Osteocyte (in vitro differentiated cells): ENCODE data around the gene RHEX. TPM values are rescaled to one million over a fixed set of nuclear protein-coding genes. Genes with fewer than 3 reads are reported as not detected.
"Not testable (repeated sequence)": the region's sequence is repeated elsewhere in the genome, so short reads cannot be mapped to it uniquely, and the experiment has no call there.

ENCODE experiments used
- DNase-seq: peaks from one replicate; pipeline ENCODE4 v3.0.0; 2021; ENCODE audit warnings: mixed read lengths; ENCODE audit not compliant: unreplicated experiment; ENCODE audit errors: extremely low spot score
- H3K27ac Mint-ChIP-seq: one replicate; pipeline ENCODE4 v1.8.0; 2021; ENCODE audit warnings: mild to moderate bottlenecking, mixed read lengths; ENCODE audit not compliant: unreplicated experiment
- H3K27me3 Mint-ChIP-seq: one replicate; pipeline ENCODE4 v1.8.0; 2021; ENCODE audit warnings: mixed read lengths; ENCODE audit not compliant: unreplicated experiment
- H3K36me3 Mint-ChIP-seq: one replicate; pipeline ENCODE4 v1.8.0; 2021; ENCODE audit warnings: mixed read lengths; ENCODE audit not compliant: unreplicated experiment
- H3K4me1 Mint-ChIP-seq: one replicate; pipeline ENCODE4 v1.8.0; 2021; ENCODE audit warnings: mixed read lengths; ENCODE audit not compliant: unreplicated experiment
- H3K4me3 Mint-ChIP-seq: one replicate; pipeline ENCODE4 v1.8.0; 2021; ENCODE audit warnings: mild to moderate bottlenecking, moderate library complexity, mixed read lengths; ENCODE audit not compliant: unreplicated experiment
- H3K9me3 Mint-ChIP-seq: one replicate; pipeline ENCODE4 v1.8.0; 2021; ENCODE audit warnings: mixed read lengths; ENCODE audit not compliant: unreplicated experiment
- total RNA-seq: library from RNA; stranded (reverse); gene quantifications from 2 replicates; pipeline ENCODE4 v1.2.1, GENCODE V29; 2021
- TF ChIP-seq, protein P1 (sequence below): fragments of 200-600 bp; sonication (generic); IDR thresholded peaks from 2 replicates; pipeline ENCODE4 v1.5.0; 2021; ENCODE audit warnings: antibody characterized with exemption, mild to moderate bottlenecking, moderate library complexity

The RHEX gene
- total RNA-seq, 1 donor from 2014 or later = not detected

DNA sequence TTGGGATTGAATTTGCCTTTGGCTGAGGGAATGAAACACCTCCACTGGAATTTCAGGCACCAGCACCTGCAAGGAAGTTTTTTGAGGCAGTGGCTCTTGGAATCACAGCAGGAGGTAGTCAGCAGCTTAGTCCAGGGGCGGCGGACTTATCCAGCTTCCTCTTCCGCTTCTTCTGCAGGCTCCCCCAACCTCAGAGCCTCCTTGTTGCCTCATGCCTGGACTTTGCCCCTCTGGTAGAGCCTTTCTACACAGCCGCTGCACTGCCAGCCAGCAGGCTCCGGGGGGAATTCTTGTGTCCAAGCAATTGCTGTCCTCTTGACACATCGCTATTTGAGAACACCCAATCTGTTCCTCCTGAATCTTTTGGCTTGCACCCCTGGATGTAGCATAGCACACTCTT, 4.4 kb upstream of the RHEX start:
- Mint-ChIP-seq H3K27ac (no peak overlapping the region), H3K36me3 (no peaks in the 10 kb centered on the region), H3K9me3 (no peaks in the 10 kb centered on the region), H3K4me1 (no peaks in the 10 kb centered on the region), H3K4me3 (no peak overlapping the region), H3K27me3 (peaks cover 32% of the 10 kb centered on the region)
- TF ChIP-seq, protein P1, sequence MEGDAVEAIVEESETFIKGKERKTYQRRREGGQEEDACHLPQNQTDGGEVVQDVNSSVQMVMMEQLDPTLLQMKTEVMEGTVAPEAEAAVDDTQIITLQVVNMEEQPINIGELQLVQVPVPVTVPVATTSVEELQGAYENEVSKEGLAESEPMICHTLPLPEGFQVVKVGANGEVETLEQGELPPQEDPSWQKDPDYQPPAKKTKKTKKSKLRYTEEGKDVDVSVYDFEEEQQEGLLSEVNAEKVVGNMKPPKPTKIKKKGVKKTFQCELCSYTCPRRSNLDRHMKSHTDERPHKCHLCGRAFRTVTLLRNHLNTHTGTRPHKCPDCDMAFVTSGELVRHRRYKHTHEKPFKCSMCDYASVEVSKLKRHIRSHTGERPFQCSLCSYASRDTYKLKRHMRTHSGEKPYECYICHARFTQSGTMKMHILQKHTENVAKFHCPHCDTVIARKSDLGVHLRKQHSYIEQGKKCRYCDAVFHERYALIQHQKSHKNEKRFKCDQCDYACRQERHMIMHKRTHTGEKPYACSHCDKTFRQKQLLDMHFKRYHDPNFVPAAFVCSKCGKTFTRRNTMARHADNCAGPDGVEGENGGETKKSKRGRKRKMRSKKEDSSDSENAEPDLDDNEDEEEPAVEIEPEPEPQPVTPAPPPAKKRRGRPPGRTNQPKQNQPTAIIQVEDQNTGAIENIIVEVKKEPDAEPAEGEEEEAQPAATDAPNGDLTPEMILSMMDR = no peak
- DNase-seq = no peak

DNA sequence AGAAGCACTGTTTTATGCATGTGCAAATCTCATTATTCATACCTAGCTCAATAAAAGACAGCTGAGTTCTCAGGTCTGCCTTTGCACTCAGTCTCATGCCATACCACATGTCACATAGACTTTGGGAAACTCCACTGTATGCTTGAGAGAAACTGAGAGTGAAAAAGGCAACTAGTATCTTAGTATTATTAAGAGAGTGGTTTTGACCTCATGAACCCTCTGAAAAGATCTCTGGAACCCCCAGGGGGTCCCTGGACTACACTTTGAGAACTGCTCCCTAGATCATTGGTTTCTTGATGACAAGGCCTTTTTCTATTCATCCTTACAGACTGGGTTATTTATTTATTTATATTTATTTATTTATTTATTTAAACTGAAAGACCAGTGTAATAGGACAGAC, 3.7 kb upstream of the RHEX start:
- H3K27me3 Mint-ChIP-seq = peaks cover 32% of the 10 kb centered on the region
- no peak overlapping the region for H3K4me3 Mint-ChIP-seq
- H3K9me3 Mint-ChIP-seq = no peaks in the 10 kb centered on the region
- no peaks in the 10 kb centered on the region for H3K4me1 Mint-ChIP-seq
- TF ChIP-seq, protein P1 = no peak
- no peak overlapping the region for H3K27ac Mint-ChIP-seq
- no peak for DNase-seq
- H3K36me3 Mint-ChIP-seq = no peaks in the 10 kb centered on the region

DNA sequence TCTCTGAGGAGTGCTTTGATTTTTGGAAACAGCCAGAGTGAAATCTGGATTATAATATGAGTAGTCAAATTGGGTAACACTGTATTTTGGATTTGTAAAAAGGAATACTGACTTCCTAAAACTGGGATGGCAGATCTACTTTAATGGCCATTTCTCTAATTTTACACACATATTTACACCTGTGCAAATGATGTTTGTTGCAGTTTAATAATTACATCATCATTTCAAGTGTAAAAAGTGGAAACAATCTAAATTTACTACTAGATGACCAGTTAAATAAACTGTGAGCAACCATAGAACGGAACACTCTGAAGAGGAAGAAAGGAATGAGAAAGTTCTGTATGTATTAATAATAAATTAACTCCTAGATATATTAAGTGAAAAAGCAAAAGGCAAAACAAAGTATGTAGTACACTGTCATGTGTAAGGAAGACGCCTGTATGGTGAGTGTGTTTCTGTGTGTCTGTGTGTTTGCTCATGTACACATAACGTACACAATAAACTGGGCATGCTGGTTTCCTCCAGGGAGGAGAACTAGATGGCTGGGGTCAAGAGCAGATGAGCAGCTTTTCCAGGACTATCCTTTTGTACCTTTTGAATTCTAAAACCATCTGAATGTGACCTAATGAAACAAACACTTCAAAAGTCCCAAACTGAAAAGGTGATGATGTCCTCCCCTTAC, 2.9 kb upstream of the RHEX start:
- Mint-ChIP-seq H3K27me3 (peaks cover 33% of the 10 kb centered on the region), H3K4me1 (no peaks in the 10 kb centered on the region), H3K9me3 (no peaks in the 10 kb centered on the region), H3K36me3 (no peaks in the 10 kb centered on the region), H3K27ac (no peak overlapping the region), H3K4me3 (no peak overlapping the region)
- DNase-seq = no peak
- TF ChIP-seq, protein P1 = no peak

DNA sequence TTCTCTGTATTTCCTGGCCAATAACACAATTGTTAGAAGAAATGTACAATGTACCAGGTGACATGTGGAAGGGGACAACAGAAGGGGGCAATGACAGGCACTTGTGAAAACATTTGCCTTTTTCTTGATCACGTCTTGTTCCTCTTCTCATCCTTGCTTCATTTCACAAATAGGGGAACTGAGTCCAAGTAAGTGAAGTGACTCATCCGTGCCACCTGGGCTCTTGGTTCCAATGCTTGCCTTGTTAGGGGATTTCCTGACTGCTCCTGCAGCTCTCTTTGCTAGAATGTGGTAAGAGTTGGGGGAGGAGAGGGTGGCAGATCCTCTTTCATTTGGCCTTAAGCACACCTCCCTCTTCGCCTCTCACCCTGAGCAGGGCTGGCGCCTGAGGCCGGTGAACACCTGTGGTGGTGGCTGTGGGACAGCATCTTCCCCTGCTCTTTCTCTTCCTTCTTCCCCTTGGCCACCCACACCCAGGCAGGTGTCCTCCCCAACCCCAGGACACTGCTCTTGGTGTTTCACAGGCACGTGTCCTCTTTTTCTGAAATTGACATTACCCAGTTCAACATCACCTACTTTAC, 2.2 kb upstream of the RHEX start:
- H3K9me3 Mint-ChIP-seq = no peaks in the 10 kb centered on the region
- H3K27me3 Mint-ChIP-seq = peaks cover 37% of the 10 kb centered on the region
- no peak overlapping the region for H3K4me3 Mint-ChIP-seq
- no peak overlapping the region for H3K27ac Mint-ChIP-seq
- TF ChIP-seq, protein P1 = no peak
- no peaks in the 10 kb centered on the region for H3K4me1 Mint-ChIP-seq
- H3K36me3 Mint-ChIP-seq = no peaks in the 10 kb centered on the region
- no peak for DNase-seq

DNA sequence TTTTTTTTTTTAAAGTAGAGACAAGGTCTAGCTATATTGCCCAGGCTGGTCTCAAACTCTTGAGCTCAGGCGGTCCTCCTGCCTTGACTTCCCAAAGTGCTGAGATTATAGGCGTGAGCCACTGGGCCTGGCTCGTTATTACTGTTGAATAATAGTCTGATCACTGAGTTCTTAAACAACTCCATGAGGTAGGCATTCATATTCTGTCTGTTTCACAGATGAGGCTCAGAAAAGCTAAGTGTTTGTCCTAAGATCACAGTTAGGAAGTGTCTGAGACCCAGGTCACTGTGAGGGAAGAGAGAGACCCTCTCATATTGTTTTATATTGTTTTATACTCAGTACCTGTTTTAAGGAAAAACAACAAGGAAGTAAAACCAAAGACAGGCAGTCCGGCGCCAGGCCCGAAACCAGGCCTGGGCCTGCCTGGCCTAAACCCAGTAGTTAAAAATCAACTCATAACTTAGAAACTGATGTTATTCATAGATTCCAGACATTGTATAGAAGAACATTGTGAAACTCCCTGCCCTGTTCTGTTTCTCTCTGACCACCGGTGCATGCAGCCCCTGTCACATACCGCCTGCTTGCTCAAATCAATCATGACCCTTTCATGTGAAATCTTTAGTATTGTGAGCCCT, 625 bp upstream of the RHEX start:
- not testable (repeated sequence) for H3K36me3 Mint-ChIP-seq, H3K4me3 Mint-ChIP-seq, H3K27ac Mint-ChIP-seq, DNase-seq, H3K9me3 Mint-ChIP-seq, H3K4me1 Mint-ChIP-seq
- peaks cover 42% of the 10 kb centered on the region for H3K27me3 Mint-ChIP-seq

DNA sequence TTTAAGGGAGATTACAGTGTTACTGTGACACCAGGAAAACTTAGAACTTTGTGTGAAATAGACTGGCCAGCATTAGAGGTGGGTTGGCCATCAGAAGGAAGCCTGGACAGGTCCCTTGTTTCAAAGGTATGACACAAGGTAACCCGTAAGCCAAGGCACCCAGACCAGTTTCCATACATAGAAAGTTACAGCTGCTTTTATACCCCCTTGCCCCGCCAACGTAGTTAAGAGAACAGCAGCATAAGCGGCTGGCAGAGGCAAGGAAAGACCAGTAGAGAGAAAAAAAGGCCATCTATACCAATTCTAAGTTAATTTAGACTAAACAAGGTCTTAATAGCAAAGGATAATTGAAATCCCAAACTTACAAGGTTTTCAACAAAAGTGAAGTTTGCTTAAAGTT, 643 bp downstream of the RHEX start:
- H3K27ac Mint-ChIP-seq, H3K4me1 Mint-ChIP-seq, H3K36me3 Mint-ChIP-seq, DNase-seq, H3K4me3 Mint-ChIP-seq, H3K9me3 Mint-ChIP-seq: not testable (repeated sequence)
- H3K27me3 Mint-ChIP-seq = peaks cover 33% of the 10 kb centered on the region

DNA sequence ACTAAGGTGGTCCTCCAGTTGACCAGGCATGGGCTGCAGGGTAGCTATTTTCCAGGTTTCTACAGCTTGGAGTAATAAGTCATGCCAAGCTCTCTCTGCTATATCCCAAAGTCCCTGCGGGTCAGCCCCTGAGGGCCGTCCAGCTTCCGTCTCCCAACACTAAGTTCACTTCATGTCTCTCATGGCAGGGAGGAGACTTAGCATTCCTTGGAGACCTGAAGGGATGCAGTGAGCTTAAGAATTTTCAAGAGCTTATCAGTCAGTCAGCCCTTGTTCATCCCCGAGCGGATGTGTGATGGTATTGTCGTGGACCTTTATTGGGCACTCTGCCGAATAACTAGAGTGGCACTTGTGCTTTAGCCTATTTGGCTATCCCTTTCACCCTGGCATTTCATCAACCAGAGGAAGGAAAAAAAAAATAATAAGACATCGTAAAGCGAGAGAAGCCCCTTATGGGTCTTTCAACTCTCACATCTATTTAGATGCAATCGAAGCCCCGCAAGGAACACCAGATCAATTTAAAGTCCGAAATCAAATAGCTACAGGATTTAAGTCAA, 2.2 kb downstream of the RHEX start:
- H3K9me3 Mint-ChIP-seq, H3K4me3 Mint-ChIP-seq, DNase-seq, H3K27ac Mint-ChIP-seq, H3K4me1 Mint-ChIP-seq, H3K36me3 Mint-ChIP-seq: not testable (repeated sequence)
- H3K27me3 Mint-ChIP-seq = peaks cover 29% of the 10 kb centered on the region

DNA sequence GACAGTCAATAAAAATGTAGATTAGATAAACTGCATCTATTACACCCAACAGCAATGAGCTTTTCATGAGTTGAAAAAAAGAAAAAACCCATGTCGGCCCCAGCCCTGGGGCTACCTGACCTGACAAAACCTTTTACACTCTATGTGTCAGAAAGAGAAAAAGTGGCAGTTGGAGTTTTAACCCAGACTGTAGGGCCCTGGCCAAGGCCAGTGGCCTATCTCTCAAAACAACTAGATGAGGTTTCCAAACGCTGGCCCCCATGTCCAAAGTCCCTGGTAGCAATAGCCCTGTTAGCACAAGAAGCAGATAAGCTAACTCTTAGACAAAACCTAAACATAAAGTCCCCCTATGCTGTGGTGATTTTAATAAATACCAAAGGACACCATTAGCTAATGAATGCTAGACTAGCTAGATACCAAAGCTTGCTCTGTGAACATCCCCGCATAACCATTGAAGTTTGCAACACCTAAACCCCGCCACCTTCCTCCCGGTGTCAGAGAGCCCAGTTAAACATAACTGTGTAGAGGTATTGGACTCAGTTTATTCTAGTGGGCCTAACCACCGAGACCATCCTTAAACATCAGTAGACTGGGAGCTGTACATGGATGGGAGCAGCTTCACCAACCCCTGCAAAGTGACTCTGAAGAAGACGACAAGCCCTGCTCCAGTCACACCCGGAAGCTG, 2.8 kb downstream of the RHEX start:
- not testable (repeated sequence) for H3K27ac Mint-ChIP-seq, H3K4me3 Mint-ChIP-seq, DNase-seq, H3K4me1 Mint-ChIP-seq, H3K9me3 Mint-ChIP-seq, H3K36me3 Mint-ChIP-seq
- peaks cover 28% of the 10 kb centered on the region for H3K27me3 Mint-ChIP-seq
